GM11168 (cell line): ENCODE data around the gene SNAPC2.

Source experiments
- in situ Hi-C: fragments of 300-500 bp; cut with MboI; formaldehyde crosslinking; loops from one replicate; pipeline ENCODE4 v1.12.0; 2022; ENCODE audit warnings: low sequenced_read_pairs; ENCODE audit not compliant: unreplicated experiment

Gene SNAPC2, protein sequence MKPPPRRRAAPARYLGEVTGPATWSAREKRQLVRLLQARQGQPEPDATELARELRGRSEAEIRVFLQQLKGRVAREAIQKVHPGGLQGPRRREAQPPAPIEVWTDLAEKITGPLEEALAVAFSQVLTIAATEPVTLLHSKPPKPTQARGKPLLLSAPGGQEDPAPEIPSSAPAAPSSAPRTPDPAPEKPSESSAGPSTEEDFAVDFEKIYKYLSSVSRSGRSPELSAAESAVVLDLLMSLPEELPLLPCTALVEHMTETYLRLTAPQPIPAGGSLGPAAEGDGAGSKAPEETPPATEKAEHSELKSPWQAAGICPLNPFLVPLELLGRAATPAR

DNA sequence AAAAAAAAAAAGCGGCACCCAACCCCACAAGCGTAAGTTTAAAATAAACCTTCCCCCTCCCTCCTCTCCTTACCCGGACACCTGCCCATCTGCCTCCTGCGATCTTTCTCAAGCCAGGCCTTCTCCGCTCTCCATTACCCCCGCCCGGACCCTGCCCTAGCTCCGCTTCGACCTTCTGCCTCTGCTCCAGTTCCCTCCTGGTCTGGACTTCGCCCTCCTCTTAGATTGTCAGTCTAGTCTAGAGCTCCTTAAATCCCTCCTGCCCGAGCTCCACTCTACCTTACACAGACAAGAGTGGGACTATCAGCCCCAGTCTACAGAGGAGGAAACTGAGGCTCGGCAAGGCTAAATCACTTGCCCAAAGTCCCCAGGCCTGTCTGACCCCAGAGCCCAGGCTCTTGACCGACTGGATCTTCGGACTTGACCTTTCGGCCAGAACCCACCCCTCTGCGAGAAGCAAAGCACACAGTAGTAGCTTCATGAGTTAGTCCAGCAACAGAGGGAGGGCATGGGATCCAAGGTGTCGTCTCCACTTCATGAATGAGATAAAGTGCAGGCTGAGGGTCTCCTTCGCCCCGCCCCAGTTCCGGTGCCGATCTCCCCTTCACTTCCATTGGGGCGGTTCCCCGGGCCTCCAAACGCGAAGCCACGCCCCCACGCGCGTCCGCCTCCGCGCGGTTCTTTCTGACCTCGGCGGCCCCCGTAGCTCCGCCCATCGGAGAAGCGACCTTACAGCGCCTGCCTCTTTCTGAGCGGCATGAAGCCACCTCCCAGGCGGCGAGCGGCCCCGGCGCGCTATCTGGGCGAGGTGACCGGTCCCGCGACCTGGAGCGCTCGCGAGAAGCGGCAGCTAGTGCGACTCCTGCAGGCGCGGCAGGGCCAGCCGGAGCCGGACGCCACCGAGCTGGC is at the start of gene SNAPC2:
Gene SNAPC2 (plus strand): TSS at position 729 of the 909 bp plus-strand sequence. CDS start 29 bp downstream, at position 758.
- in situ Hi-C loops: no loop called here

DNA sequence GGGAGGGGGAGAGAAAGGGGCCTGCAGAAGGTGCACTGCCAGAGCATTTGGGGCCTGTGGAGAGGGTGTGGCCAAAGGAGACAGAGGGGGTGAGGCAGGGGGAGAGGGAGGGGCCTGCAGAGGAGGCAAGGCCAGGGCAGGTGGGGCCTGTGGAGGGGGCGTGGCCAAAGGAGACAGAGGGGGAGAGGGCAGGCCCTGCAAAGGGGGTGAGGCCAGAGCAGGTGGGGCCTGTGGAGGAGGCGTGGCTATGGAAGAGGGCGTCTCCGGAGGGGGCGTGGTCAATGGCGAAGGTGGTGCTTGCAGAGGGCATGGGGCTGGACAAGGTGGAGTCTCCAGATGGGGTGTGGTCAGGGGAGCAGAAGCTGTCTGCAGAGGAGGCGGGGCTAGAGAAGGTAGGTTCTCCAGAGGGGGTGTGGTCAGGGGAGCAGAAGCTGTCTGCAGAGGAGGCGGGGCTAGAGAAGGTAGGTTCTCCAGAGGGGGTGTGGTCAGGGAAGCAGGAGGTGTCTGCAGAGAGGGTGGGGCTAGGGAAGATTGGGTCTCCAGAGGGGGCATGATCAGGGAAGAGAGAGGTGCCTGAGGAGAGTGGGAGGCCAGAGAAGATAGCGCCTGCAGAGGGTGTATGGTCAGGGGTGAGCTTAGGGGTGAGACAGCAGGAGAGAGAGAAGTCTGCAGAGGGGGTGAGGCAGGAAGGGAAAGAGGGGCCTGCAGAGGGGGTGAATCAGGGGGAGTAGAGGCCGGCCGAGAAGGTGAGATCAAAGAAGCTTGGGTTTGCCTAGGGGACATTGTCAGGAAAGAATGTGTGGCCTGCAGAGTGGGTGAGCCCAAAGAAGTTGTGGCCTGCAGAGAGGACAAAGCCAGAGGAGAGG is 49.3 kb upstream of the SNAPC2 start:
- in situ Hi-C loops: no loop called here

DNA sequence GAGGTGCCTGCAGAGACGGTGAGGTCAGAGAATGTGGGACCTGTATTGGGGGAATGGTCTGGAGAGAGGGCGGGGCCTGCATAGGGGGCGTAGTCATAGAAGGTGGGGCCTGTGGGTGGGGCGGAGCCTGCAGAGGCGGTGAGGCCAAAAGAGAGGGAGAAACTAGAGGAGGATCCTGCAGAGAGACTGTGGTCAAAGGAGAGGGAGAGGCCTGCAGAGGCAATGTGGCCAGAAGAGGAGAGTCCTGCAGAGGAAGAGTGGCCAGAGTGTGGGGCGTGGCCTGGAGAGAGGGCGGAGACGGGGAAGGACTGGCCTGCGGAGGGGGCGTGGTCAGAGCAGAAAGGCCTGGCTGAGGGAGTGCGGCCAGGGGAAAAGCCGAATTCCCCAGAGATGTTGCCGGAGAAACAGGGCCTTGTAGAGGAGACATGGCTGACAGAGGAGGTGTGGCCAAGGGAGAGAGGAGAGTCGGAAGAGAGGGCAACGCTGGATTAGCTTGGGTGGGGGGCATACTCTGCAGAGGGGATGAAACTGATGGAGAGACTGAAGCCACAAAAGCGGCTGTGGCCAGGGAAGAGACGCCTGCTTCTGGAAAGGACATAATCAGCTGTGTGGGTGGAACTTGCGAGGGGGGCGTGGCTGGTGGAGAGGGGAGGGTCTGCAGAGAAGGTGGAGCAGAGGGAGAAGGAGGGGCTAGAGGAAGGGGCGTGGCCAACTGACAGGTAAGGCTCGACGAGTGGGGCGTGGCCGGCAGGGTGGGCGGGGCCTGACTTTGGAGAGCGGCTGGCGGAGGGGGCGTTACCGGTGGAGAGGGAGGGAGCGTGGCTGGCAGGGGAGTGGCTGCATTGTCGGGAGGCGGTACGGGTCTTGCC is 48.5 kb upstream of the SNAPC2 start:
- in situ Hi-C loops: no loop called here

DNA sequence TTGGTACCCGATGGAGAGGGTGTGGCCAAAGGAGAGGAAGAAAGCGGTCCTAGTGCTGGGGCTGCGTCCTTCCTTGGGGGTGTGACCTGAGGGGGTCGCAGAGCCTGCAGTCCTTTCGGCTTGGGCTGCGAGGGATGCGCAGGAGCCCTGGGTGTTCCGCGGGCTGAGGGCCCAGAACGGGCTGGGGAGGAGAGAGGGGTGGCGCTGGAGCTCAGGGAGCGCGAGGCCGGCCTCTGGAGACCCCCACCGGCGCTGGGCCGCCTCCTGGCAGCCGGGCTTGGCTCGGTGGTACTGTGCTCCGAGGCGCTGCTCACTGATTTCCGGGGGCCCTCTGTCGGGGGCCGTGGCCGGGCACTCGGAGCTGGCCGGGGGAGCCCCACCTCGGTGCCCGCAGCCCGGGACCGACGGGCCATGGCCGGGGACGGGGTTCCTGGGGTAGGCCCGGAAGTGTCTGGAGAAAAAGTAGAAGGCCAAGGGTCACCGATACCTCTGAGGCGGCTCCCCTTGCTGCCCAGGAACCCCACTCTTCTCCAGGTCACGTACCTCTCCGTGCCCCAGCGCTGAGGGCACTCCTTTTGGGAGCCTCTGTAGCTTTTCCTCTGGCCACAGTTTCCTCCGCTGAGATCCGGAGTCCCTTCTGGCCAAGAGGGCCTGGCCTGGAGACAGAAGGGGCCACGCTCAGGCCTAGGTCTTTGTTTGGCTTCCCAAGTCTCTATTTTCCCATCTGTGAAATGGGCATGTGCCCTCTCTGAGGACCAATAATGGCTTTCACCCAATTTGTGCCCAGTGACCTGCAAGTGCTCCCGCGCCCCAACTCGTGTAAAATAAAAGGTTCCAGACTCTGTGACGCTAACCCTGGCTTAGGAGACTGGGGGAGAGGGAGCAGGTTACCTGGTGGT is 47.6 kb upstream of the SNAPC2 start:
- in situ Hi-C loops: no loop called here

DNA sequence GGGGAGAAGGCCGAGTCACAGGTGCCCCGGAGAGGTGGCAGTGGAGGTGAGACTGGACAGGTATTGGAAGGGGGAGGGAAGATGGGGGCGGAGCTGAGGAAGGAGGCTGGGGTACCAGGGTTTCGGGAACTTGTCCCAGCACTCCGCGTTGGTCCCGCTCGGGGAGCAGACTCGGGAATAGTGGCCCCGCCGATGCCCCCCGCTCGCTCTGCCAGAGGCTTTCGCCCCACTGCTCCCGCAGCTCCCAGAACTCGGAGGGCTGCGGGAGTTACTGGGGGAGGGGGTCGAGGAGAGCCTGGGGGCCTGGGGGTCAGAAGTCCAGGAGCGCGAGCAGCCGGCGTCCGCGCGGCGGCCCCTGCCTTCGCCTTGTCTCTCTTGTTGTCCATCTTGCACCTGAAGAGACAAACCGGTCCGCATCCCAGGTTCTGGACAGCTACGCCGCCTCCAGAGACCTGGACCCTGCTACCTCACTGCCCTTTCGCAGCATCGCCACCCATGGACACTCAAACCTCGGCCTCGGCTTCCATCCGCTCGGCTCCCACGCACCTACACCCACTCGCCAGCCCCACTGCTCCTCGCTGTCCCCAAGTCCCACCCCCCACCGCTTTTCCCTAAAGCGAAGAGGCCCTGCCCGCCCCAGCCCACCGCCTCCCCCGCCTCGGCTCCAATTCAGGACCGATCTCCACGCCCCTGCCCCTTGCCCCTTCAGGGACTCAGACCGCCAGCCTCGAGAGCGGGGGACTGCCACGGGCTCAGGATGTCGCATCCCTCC is 46.6 kb upstream of the SNAPC2 start:
- in situ Hi-C loops: no loop called here

DNA sequence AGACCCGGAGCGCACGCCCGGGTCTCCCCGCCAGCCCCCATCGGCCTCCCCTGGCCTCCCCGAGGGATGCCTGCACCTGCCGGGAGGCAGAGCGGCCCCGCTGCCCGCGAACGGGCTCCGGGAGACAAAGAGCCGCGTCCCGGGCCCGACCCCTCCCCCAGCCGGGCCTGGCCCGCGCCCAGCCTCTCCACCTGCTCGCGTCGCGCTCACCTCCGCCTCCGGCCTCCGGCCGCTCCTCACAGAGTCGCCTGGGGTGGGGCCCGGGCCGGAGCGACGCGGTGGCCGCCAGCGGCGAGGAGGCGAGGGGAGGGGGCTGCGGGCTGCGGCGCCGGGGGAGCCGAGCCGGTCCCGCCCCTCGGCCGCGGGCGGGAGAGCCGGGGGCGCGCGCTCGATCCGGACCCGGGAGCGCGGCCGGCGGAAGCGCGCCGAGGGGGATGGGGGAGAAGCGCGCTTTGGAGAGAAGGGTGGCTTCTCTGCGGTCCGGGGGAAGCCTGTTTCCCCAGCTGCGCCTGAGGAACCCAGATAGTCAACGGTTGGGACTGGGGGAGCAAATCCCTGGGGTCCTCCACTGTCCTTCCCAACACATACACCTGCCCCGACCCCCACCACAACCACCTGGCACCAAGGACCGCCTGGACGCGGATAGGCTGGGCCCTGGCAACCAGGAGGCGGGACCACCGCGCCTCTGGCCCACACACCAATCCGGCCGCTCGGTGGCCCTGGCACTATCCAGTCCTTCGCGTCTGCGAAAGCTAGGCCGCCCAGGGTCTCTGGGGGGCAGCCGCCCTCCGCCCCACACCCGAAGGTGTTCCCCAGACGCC is 45.9 kb upstream of the SNAPC2 start, which contains the start of gene PRR36:
Gene PRR36 (minus strand): TSS at position 315 of the 821 bp plus-strand sequence. CDS start 701 bp downstream, outside the sequence.
- in situ Hi-C loops: no loop called here

DNA sequence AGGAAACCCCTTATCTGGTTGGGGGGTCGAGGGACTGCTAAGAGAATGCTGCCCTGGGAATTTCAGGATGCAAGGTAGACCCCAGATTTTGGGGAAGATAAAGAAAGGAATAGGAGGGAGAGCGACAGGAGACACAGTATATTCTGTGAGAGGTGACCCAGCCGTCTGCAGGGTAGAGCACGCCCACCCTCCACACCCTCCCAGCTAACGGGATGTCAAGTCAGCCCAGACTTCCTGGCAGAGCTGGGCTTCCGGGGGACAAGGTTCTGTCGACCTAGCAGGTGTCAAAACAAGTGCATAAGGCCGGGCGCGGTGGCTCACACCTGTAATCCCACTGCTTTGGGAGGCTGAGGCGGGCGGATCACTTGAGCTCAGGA is 45.3 kb upstream of the SNAPC2 start:
- in situ Hi-C loops: no loop called here

DNA sequence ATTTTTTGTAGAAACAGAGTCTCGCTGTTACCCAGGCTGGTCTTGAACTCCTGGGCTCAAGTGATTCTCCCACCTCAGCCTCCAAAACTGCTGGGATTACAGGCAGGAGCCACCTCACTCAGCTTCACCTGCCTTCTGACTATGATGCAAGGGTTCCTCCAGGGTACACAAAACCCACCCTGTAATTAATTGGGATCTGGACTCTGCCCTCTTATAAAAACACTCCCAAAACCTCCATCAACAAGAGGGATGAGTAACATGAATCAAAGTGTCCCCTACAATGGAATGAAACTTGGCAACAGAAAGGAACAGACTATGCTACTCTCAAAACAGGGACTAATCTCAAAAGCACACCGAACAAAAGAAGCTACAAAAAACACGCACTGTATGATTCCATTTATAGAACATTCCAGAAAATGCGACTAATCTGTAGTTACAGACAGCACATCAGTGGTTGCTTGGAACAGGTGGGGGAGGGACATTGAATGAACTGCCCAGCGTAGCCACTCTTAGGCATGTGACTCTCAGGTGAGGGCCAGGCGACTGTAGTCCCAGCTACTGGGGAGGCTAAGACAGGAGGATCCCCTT is 42.8 kb upstream of the SNAPC2 start:
- in situ Hi-C loops: no loop called here

DNA sequence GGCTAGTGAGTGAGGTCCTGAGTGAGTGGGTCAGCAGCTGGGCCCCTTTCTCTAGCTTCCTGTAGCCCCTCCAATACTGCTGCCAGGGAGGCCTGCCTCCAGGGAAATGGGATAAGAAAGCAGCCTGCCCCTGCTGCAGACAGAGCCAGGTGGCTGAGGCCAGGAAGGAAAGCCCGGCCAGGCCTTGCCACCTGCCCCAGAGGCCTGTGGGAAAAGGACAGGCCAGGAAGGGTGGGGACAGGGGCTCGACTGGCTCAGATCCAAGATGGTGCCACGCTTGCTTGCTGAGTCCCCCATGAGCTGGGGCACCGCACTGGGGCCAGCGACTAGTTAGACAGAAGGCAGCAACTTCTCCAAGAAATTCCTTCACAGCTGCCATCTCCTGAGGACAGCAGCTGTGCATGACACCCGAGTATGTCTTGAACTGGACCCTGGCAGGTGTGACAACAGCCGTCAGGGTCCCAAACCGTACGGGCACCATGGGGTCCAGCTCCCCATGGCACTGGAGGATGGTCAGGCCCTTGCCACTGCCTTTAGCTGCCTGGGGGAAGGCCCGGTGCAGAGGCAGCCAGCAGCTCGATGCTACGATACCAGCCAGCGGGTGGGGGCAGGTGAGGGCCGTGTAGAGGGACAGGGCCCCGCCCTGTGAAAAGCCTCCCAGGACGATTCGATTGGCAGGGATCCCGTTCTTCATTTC is 40.9 kb upstream of the SNAPC2 start:
- in situ Hi-C loops: no loop called here

DNA sequence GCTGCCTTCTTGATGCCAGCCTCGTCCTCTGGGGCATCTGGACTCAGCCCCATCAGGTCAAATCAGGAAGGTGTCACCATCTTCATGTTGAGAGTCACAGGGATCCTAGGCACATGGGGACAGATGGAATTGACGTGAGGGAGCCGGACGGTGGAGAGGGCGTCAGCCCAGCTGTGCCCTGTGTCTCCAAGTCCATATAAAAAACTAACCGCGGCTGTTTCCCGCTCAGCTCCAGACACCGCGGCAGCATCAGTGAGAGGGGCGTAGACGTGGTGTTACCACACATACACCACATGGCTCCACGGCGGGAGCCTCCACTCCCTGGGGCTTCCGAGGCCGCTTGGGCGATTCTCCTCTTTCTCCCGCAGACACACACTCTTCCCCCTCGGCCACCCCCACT is 40.3 kb upstream of the SNAPC2 start:
- in situ Hi-C loops: no loop called here

DNA sequence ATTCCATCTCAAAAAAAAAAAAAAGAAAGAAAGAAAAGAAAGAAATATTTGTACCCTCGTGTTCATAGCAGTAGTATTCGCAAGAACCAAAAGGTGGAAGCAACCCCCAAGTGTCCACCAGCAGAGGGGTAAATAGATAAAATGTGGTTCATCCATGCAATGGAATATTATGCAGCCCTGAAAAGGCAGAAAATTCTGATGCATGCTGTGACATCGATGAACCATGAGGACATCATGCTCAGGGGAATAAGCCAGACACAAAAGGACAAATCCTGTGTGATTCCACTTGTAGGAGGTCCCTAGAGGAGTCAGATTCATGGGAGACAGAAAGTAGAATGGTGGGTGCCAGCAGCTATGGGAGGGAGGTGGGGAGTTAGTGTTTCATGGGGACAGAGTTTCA is 38.2 kb upstream of the SNAPC2 start:
- in situ Hi-C loops: no loop called here

DNA sequence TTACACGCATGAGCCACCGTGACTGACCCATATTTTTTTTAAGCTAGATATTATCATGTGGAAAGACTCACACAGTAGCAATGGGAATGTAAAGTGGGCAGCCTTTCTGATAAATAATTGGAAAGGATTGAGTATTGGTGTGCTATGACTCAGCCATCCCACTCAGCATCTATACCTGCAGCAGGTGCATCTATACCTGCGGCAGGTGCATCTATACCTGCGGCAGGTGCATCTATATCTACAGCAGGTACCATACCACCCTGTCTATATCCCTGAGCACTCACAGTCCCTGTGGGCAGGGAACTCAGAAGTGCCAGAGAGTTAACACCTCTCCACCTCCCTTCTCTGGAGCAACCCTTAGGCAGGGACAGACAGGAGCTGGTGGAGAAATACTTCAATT is 37.0 kb upstream of the SNAPC2 start:
- in situ Hi-C loops: no loop called here

DNA sequence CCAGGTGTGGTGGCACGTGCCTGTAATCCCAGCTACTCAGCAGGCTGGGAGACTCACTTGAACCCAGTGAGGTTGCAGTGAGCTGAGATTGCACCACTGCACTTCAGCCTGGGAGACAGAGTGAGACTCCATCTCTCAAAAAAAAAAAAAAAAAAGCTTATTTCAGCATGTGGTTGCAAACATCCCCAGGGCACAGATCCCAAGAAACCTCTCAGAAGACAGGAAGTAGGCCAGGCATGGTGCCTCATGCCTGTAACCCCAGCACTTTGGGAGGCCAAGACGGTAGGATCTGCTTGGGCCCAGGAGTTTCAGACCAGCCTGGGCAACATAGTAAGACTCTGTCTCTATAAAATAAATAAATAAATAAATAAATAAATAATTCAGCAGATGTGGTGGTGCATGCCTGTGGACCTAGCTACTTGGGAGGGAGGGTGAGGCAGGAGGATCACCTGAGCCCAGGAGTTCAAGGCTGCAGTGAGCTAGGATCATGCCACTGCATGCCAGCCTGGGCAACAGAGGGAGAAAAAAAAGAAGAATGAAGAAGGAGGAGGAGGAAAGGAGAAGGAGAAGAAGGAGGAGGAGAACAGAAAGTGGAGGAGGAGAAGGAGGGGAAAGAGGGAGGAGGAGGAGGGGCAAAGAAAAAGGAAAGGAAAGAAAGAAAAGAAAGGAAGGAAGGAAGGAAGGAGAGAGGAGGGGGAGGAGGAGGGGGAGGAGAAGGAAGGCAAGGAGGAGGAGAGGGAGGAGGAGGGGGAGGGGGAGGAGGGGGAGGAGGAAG is 36.2 kb upstream of the SNAPC2 start:
- in situ Hi-C loops: no loop called here

DNA sequence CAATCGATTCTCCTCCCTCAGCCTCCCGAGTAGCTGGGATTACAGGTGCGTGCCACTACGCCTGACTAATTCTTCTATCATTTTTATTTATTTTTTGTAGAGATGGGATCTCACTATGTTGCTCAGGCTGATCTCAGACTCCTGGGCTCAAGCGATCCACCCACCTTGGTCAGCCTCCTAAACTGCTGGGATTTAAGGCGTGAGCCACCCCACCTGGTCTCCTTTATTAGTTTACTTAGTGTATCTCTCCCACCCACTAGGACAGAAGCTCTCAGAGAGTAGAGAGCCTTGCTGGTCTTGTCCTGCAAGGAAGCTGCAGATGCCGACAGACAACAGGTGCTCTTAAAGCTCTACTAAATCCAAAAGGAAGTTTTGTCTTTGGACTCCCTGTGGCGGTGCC is 34.3 kb upstream of the SNAPC2 start:
- in situ Hi-C loops: no loop called here

DNA sequence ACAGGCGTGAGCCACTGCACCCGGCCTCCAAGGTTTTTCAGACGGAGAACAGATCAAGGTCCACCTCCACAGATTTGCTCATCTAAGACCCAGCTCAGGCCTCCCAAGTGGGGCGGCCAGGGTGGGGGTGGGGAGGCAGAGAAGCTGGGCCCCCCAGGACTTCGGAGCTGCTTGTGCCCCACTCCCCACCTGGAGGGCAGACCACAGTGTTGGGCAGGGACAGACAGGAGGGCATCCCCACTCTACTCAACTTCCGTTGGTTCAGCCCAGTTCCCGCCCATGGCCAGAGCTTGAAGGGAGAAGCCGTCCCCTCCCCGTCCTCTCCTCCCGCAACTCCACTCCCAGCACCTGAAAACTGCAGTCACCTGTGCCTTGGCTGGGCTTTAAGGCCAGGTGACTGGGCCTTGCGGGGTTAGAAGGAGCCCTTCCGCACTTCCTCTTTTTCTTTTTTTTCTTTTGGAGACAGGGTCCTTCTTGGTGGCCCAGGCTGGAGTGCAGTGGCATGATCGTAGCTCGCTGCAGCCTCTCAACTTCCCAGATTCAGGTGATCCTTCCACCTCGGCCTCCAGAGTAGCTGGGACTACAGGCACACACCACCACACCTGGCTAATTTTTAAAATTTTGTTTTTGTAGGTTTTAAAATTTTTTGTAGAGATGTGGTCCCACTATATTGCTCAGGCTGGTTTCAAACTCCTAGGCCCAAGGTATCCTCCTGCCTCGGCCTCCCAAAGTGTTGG is 32.6 kb upstream of the SNAPC2 start:
- in situ Hi-C loops: no loop called here
